ENCODE results near the gene EMP1. TPM values are rescaled to one million over a fixed set of nuclear protein-coding genes. Genes with fewer than 3 reads are reported as not detected.

Gene EMP1
- polyA plus RNA-seq, 1 experiment, result 209 TPM

Other genes with a start within 250 kb of the EMP1 start
- not detected in 2 replicates for gene GPRC5D, start 244.6 kb upstream of the EMP1 start, polyA plus RNA-seq (2011; rRNA removed)
- gene HEBP1, start 196.5 kb upstream of the EMP1 start, polyA plus RNA-seq (2011; rRNA removed), result 57.7 and 76.3 TPM in 2 replicates
- 6.1 and 7.3 TPM in 2 replicates for gene FAM234B, start 152.3 kb upstream of the EMP1 start, polyA plus RNA-seq (2011; rRNA removed)
- 1.6 and 1.7 TPM in 2 replicates for gene GSG1, start 93.1 kb upstream of the EMP1 start, polyA plus RNA-seq (2011; rRNA removed)

Data from AG04450 (cell line).